ENCODE data around the gene PPRC1. TPM values are rescaled to one million over a fixed set of nuclear protein-coding genes. Genes with fewer than 3 reads are reported as not detected.

PPRC1 gene
- total RNA-seq, 2 experiments from 2014 or later: 61.3 to 74.7 TPM

DNA sequence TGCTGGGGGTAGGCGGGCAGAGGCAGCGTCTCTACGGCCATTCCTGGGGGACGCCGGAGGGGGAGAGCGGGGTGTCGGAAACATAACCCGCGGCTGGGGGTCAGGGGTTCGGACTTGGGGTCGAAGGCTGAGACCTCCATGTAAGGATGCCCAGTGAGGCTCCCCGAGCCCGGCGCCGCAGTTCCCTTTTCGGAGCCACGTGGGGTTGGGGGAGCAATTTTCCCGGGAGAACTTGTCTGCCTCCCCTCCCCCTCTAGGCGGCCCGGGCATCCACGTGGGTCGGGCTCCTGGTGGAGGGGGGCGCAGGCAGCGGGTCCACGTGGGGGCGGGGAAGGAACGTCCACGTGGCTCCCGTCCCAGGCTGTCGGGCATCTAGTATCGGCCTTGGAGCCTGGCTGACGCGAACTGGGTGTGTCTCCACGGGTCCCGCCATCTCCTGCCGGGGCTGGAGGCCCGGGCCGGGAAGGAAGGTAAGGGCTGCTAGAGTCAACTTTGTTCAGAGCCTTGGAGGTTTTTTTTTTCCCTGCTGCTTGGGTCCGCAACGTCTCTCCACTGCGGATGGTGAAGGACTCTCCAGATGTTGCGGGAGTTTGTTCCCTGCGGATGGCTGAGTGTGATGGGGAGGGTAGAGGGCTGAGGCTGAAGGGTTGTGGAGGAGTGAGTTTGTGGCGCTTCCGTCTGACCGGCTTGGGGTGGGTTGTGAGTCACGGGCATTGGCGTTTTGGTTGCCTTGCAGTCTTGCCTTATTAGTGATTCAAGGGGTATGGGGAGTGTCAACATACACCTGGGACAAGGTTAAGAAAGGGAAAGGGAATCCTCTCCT, 744 bp downstream of the PPRC1 start:
- DNase-seq: peak; percentile 78
- H3K36me3 Mint-ChIP-seq (ENCODE audit: low read depth): peaks cover 35% of the 10 kb centered on the region
- POLR2A ChIA-PET: interaction anchor here (0.5 to 1.3 kb wide), 2 partner anchors 14 to 19 kb away, joined by 3 to 12 read pairs; no protein-coding TSS in a partner anchor
- no peaks in the 10 kb centered on the region for H3K27me3 Mint-ChIP-seq
- H3K4me3 Mint-ChIP-seq: peak overlapping the region; percentile 94
- H3K4me1 Mint-ChIP-seq: peaks cover 38% of the 10 kb centered on the region
- CTCF ChIA-PET: interaction anchor here (1.0 kb wide), 1 partner anchor 20 kb away, joined by 3 read pairs; no protein-coding TSS in a partner anchor
- ATAC-seq: peak; percentile 21
- peak overlapping the region; percentile 94 for H3K27ac Mint-ChIP-seq
- no peaks in the 10 kb centered on the region for H3K9me3 Mint-ChIP-seq (ENCODE audit: low read depth)
- intact Hi-C loops (cut with DNase I, micrococcal nuclease): loop anchor here (1.0 to 5.0 kb wide), 8 partner anchors 112 to 721 kb away; partner anchors contain the start of genes ARL3 (in 1 of the 2), BORCS7 (in 1 of the 2), FBXL15 (in 1 of the 2) and GBF1 (in 1 of the 2)

DNA sequence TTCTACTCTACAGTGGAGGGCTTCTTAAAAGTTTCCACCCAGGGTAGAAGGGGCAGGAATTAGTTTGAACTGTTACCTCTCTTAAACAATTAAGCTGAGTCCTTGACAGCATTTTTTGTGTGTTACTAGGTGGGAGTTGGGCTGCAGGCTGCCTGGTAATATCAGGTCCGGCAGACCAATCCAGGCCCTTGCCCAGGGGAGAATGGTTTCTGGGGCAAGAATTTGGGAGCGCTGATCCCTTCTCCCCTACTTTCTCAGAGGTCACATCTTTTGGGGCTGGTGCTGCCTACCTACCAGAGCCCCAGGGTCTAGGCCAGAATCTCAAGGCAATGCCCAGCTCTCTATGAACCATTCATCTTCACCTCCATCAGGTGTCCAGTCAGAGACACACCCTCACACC, 1.6 kb downstream of the PPRC1 start:
- Mint-ChIP-seq H3K36me3 (ENCODE audit: low read depth) (peaks cover 43% of the 10 kb centered on the region), H3K4me1 (peaks cover 38% of the 10 kb centered on the region), H3K4me3 (peak overlapping the region; percentile 94), H3K27ac (peak overlapping the region; percentile 94), H3K27me3 (no peaks in the 10 kb centered on the region), H3K9me3 (ENCODE audit: low read depth) (no peaks in the 10 kb centered on the region)
- intact Hi-C loops (cut with DNase I, micrococcal nuclease): loop anchor here (5.0 kb wide), 2 partner anchors 302 to 508 kb away; partner anchors contain the start of gene TRIM8 (in 1 of the 2)
- CTCF ChIA-PET: interaction anchor here (0.9 to 1.0 kb wide), 2 partner anchors 11 to 19 kb away, joined by 3 read pairs; no protein-coding TSS in a partner anchor
- POLR2A ChIA-PET: interaction anchor here (0.5 to 1.5 kb wide), 3 partner anchors 15 to 19 kb away, joined by 3 to 12 read pairs (median 6); partner anchors contain the start of gene NOLC1
- DNase-seq (no peak), ATAC-seq (no peak)

DNA sequence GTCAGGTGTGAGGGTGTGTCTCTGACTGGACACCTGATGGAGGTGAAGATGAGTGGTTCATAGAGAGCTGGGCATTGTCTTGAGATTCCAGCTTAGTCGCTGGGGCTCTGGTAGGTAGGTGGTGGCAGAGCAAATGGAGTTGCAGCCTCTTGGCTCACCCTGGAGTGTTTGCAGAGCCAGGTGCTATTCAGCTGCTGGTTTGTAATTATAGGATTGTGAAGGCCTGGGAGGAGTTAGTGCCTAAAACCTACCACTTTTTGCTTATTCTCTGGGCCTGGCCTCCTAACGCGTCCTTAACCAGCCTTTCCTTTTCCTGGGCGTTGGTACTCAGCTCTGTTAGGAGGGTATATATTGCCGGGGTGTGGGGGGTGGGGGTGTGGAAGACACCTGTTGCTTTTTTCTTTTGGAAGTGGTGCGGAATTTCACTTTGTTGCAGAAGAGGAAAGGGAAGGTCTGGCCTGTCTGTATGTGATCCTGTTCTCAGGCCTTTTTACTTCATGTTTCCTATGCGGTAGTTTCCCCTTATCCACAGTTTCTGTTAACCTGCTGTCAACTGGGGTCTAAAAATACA, 3.2 kb downstream of the PPRC1 start:
- peaks cover 40% of the 10 kb centered on the region for H3K4me1 Mint-ChIP-seq

GRCh38 chr10:102139281-102140110, 6.7 kb downstream of the PPRC1 start:
- no peak overlapping the region for H3K4me3 Mint-ChIP-seq
- no peak for ATAC-seq
- H3K27ac Mint-ChIP-seq: no peak overlapping the region
- POLR2A ChIA-PET: interaction anchor here (1.2 to 2.0 kb wide), 2 partner anchors 10 to 12 kb away, joined by 3 to 11 read pairs; partner anchors contain the start of gene NOLC1
- CTCF ChIA-PET: interaction anchor here (4.8 kb wide), 1 partner anchor 12 kb away, joined by 13 read pairs; the partner anchor contains the start of gene NOLC1
- H3K27me3 Mint-ChIP-seq: no peaks in the 10 kb centered on the region
- peaks cover 27% of the 10 kb centered on the region for H3K4me1 Mint-ChIP-seq
- DNase-seq: no peak
- intact Hi-C loops (cut with DNase I, micrococcal nuclease): no loop called here
- no peaks in the 10 kb centered on the region for H3K9me3 Mint-ChIP-seq (ENCODE audit: low read depth)
- H3K36me3 Mint-ChIP-seq (ENCODE audit: low read depth): peaks cover 71% of the 10 kb centered on the region

More for the DNA sequence above, 3.2 kb downstream of the PPRC1 start:
- peaks cover 58% of the 10 kb centered on the region for H3K36me3 Mint-ChIP-seq (ENCODE audit: low read depth)
- CTCF ChIA-PET: interaction anchor here (0.6 to 4.8 kb wide), 3 partner anchors 13 to 34 kb away, joined by 3 to 13 read pairs (median 4); partner anchors contain the start of gene NOLC1
- H3K27ac Mint-ChIP-seq: peak overlapping the region; percentile 82
- POLR2A ChIA-PET: interaction anchor here (1.4 to 1.5 kb wide), 2 partner anchors 11 to 14 kb away, joined by 4 read pairs; no protein-coding TSS in a partner anchor
- peak overlapping the region; percentile 32 for H3K4me3 Mint-ChIP-seq
- intact Hi-C loops (cut with DNase I, micrococcal nuclease): no loop called here
- ATAC-seq: no peak
- no peak for DNase-seq
- H3K27me3 Mint-ChIP-seq: no peaks in the 10 kb centered on the region
- no peaks in the 10 kb centered on the region for H3K9me3 Mint-ChIP-seq (ENCODE audit: low read depth)

GRCh38 chr10:102140218-102140617, 7.4 kb downstream of the PPRC1 start:
- H3K4me1 Mint-ChIP-seq: peaks cover 21% of the 10 kb centered on the region
- POLR2A ChIA-PET: interaction anchor here (0.7 to 1.2 kb wide), 2 partner anchors 9 to 10 kb away, joined by 3 read pairs; no protein-coding TSS in a partner anchor
- intact Hi-C loops (cut with DNase I, micrococcal nuclease): no loop called here

GRCh38 chr10:102140913-102141540, 8.2 kb downstream of the PPRC1 start:
- CTCF ChIA-PET: no interaction called here
- ATAC-seq: no peak
- Mint-ChIP-seq H3K27me3 (no peaks in the 10 kb centered on the region), H3K4me1 (peaks cover 14% of the 10 kb centered on the region), H3K9me3 (ENCODE audit: low read depth) (no peaks in the 10 kb centered on the region), H3K4me3 (no peak overlapping the region), H3K36me3 (ENCODE audit: low read depth) (peaks cover 69% of the 10 kb centered on the region), H3K27ac (no peak overlapping the region)
- POLR2A ChIA-PET: no interaction called here
- intact Hi-C loops (cut with DNase I, micrococcal nuclease): no loop called here
- no peak for DNase-seq

More at GRCh38 chr10:102140218-102140617, 7.4 kb downstream of the PPRC1 start:
- ATAC-seq: no peak
- Mint-ChIP-seq H3K27ac (peak overlapping the region; percentile 3), H3K27me3 (no peaks in the 10 kb centered on the region), H3K9me3 (ENCODE audit: low read depth) (no peaks in the 10 kb centered on the region), H3K4me3 (no peak overlapping the region), H3K36me3 (ENCODE audit: low read depth) (peaks cover 70% of the 10 kb centered on the region)
- DNase-seq: no peak
- CTCF ChIA-PET: interaction anchor here (4.8 kb wide), 1 partner anchor 11 kb away, joined by 13 read pairs; the partner anchor contains the start of gene NOLC1

GRCh38 chr10:102141583-102142107, 8.8 kb downstream of the PPRC1 start:
- H3K27me3 Mint-ChIP-seq: no peaks in the 10 kb centered on the region
- ChIA-PET CTCF (no interaction called here), POLR2A (interaction anchor here (0.7 kb wide), 1 partner anchor 333 kb away, joined by 3 read pairs; no protein-coding TSS in a partner anchor)
- DNase-seq (no peak), ATAC-seq (no peak)
- intact Hi-C loops (cut with DNase I, micrococcal nuclease): no loop called here
- H3K36me3 Mint-ChIP-seq (ENCODE audit: low read depth): peaks cover 75% of the 10 kb centered on the region
- H3K27ac Mint-ChIP-seq: peak overlapping the region; percentile 45
- H3K4me1 Mint-ChIP-seq: peaks cover 10% of the 10 kb centered on the region
- H3K9me3 Mint-ChIP-seq (ENCODE audit: low read depth): no peaks in the 10 kb centered on the region
- H3K4me3 Mint-ChIP-seq: no peak overlapping the region

- peak overlapping the region; percentile 32 for H3K27ac Mint-ChIP-seq
- no peaks in the 10 kb centered on the region for H3K9me3 Mint-ChIP-seq (ENCODE audit: low read depth)
- H3K4me3 Mint-ChIP-seq: no peak overlapping the region
- ChIA-PET CTCF (interaction anchor here (0.7 to 1.8 kb wide), 3 partner anchors 9 to 24 kb away, joined by 3 to 7 read pairs (median 3); no protein-coding TSS in a partner anchor), POLR2A (interaction anchor here (0.9 to 1.9 kb wide), 3 partner anchors 9 to 12 kb away, joined by 4 to 6 read pairs (median 5); no protein-coding TSS in a partner anchor)
- no peak for ATAC-seq
- intact Hi-C loops (cut with DNase I, micrococcal nuclease): no loop called here
- H3K27me3 Mint-ChIP-seq: no peaks in the 10 kb centered on the region
- H3K36me3 Mint-ChIP-seq (ENCODE audit: low read depth): peaks cover 74% of the 10 kb centered on the region
- DNase-seq: no peak
- H3K4me1 Mint-ChIP-seq: peaks cover 14% of the 10 kb centered on the region
Measured at GRCh38 chr10:102146971-102147428, 14.2 kb downstream of the PPRC1 start.

- no peak overlapping the region for H3K4me3 Mint-ChIP-seq
- H3K9me3 Mint-ChIP-seq (ENCODE audit: low read depth): no peaks in the 10 kb centered on the region
- peaks cover 73% of the 10 kb centered on the region for H3K36me3 Mint-ChIP-seq (ENCODE audit: low read depth)
- H3K27me3 Mint-ChIP-seq: no peaks in the 10 kb centered on the region
- ChIA-PET CTCF (interaction anchor here (1.0 to 1.8 kb wide), 2 partner anchors 10 to 23 kb away, joined by 3 to 7 read pairs; no protein-coding TSS in a partner anchor), POLR2A (interaction anchor here (0.6 to 1.9 kb wide), 3 partner anchors 10 to 13 kb away, joined by 3 to 6 read pairs (median 5); no protein-coding TSS in a partner anchor)
- intact Hi-C loops (cut with DNase I, micrococcal nuclease): no loop called here
- DNase-seq (no peak), ATAC-seq (no peak)
- H3K4me1 Mint-ChIP-seq: peaks cover 14% of the 10 kb centered on the region
- H3K27ac Mint-ChIP-seq: peak overlapping the region; percentile 32
Measured at GRCh38 chr10:102147561-102147960, 14.7 kb downstream of the PPRC1 start.

DNA sequence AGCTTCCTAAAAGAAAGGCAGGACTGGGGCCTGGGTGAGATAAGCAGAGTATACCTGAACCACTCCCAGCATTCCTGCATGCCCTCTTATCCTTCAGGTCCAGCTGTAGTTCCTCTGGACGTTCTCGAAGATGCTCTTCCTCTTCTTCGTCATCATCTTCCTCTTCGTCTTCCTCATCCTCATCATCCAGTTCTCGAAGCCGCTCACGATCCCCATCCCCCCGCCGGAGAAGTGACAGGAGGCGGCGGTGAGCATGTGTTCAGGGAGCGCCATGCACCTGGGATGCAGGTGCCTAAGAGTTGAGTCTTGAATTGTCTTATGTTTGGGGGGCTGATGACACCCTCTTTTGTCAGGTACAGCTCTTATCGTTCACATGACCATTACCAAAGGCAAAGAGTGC, 15.4 kb downstream of the PPRC1 start:
- CTCF ChIA-PET: interaction anchor here (1.2 to 1.8 kb wide), 3 partner anchors 10 to 33 kb away, joined by 3 to 7 read pairs (median 3); no protein-coding TSS in a partner anchor
- H3K27ac Mint-ChIP-seq: peak overlapping the region; percentile 75

More for the DNA sequence above, 15.4 kb downstream of the PPRC1 start:
- Mint-ChIP-seq H3K27me3 (no peaks in the 10 kb centered on the region), H3K4me3 (no peak overlapping the region), H3K36me3 (ENCODE audit: low read depth) (peaks cover 74% of the 10 kb centered on the region), H3K4me1 (peaks cover 18% of the 10 kb centered on the region), H3K9me3 (ENCODE audit: low read depth) (no peaks in the 10 kb centered on the region)
- intact Hi-C loops (cut with DNase I, micrococcal nuclease): no loop called here
- POLR2A ChIA-PET: no interaction called here
- DNase-seq (no peak), ATAC-seq (no peak)
